SKM-1 (cell line): Measurements from ENCODE around the gene APOB.
A peak's percentile ranks its signal among the peaks of the same experiment; 100 is the strongest.

Source experiments
- DNase-seq: peaks from one replicate; lab custom pipeline; 2025; ENCODE audit not compliant: unreplicated experiment; lab: John Stamatoyannopoulos, UW

APOB gene

DNA sequence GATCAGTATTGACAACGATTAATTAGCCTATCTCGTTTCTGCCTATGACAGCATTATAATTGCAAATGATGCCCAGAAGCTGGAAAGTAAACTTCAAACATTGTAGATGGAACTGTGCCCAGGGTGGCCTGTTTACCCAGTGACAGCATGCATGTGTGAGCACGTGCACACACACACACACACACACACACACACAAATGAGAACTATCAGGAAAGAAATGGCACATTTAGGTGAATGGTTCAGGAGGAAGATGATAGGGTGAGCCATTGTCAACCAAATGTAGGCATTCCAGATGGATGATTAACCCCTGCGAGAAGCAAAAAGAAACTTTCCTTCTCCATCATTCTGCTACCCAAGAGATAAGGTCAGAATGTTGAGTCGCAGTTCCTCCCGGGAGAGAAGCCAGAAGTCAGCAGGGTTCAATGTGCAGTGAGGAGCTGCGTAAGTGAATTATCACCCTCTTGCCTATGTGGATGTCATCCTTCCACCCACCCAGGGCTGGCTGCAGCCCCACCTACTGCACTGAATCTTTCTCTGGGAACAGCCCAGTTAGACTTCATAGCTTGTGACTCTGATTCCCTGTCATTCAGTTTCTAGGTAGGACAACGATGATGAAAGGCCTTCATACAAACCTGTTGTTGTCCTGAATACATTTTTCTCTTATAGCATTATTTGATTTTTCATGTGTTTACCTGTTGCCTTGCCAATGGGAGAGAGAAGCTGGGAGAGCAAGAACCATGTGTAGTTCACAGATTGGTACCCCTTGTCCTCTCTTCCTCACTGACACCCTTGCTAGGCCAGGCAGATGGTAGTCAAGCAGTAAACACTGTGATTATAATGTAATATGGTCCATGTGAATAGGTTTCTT lies 3.5 kb upstream of the APOB start:
- no peak for DNase-seq

DNA sequence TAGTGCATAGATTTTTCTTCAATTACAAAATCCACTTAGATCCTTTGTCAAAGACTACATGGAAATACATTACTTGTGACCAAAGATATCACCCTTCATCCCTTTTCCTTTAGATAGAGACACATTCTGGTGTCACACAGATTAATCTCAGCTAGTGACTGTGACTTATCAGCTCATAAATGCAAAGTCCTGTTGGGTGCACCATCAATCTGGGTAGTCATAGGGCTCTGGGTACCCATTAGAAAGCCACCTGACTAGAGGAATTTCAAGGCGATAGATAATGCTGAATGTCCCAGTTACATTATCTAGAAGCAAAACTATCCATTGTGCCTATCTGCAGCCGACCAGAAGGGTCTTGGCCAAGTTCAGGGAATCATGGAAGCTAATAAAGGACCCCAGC lies 2.6 kb upstream of the APOB start:
- no peak for DNase-seq

DNA sequence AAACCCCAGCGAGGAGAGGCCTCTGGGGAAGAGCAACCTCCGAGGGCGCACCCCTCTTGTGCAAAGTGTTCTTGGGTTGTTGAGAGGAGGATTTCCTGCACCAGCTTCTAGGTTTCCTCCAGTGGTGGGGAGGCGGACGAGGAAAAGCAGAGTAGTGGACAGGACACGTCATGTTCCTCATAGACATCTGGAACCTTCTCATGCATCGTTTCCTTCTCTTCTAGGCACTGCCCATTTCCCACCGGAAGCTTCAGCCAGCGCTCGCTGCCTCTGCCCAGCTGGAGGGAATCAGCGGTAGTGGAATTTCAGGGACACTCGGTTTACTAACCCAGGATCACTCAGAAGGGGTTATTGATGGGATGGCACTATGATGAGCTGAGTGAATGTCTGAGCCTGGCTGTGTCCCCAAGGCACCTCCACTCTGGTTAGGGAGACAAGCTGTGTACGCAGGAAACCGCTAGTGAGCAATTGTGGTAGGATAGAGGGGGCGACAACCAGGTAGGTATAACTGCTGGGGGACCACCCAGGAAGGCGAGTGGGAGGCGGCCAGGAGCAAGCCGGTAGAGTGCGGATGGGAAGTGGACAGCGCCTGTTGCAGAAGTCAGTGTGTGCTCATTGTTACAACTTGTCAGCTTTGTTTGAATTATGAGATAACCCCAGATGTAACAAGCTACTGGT lies 960 bp upstream of the APOB start:
- no peak for DNase-seq

DNA sequence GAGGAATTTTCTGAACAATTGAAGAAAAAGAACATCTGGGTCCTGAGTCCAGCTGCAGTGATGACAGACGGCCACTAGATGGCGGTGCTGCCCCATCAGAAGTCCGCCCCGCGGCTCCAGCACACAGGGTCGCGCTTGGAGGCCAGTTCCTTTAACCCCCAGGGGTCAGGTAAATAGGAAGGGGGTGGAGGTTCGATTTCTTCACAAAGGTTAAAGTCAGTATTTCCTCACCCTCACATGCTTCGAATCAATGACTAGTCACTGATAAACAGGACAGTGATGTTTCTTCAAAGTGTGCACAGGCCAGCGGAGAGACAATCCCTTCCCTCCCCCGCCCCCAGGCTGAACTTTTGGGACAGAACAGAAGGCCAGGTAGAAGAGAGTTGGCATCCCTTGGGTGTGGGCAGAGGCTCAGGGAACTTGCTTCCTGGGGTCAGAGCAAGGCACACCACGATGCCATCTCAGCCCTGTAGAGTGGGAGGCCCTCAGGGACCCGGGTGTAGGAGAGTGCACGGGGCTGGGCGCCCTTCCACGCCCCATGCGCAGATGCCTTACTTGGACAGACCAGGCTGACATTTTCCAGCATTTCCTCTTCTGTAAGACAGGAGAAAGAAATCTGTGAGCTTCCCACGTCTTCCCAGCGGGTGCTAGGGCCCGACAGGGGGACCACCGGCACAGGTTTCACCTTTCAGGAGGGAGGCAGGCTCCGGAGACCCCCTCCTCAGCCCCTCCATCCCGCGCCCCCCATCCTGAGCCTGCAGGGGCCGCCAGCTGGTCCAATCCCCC lies 722 bp downstream of the APOB start:
- peak; percentile 18 for DNase-seq

DNA sequence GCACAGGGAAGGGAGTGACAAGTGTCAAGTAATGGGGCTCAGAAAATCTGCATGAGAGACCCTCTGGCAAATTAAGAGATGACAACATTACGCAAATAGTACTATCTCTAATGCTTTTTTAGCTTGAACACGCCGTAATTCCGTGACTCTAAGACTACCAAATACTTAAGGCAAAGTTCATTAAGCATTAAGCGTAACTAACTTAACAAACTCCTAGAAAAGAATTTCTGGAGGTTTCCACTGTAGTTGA lies 1.2 kb downstream of the APOB start:
- no peak for DNase-seq

DNA sequence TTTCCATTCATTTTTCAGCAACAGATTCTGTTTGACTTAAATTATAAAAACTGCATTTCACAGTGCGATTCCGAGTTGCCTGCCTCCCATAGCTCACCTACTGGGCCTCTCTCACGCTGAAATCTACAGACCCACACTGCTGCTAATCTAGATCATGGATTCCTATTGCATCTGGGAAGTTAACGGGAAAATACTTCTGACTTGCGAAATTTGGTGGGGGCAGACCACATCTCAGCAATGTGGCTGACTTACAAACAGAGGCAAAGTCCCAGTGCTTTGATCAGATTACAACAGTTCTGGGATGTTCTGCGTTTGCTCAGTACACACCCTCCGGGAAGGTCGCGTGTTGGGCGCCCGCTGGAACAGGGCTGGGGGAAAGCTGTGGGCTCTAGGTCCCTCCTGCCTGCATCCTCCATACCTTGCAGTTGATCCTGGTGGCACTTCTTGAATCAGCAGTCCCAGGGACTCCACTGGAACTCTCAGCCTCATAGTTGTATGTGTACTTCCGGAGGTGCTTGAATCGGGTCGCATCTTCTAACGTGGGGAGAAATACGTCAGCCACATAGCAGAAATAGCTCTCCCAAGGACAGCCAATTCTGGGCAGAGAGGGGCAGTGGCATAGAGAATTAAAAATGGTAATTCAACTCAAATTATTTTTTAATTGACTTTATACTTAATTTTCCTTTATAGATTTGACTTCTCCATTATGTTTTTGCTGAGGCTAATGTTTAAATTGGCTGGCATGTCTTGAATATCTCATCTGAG lies 1.7 kb downstream of the APOB start:
- DNase-seq = no peak

DNA sequence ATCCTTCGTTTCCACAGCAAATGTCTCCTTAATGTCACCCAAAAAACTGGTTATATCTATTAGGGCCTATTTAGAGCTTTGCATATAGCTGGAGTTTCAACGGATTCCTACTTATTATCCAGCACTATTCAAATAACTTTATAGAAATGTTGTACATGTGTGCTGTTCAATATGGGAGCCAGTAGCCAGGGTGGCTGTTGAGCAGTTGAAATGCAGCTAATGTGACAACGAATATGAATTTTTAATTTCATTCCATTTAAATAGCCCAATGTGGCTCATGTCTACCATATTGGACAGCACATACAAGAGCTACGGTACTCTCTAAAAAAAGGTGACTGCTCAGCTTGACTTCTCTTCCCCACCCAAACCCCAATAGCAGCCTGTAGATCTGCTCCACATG lies 2.4 kb downstream of the APOB start:
- DNase-seq = no peak

DNA sequence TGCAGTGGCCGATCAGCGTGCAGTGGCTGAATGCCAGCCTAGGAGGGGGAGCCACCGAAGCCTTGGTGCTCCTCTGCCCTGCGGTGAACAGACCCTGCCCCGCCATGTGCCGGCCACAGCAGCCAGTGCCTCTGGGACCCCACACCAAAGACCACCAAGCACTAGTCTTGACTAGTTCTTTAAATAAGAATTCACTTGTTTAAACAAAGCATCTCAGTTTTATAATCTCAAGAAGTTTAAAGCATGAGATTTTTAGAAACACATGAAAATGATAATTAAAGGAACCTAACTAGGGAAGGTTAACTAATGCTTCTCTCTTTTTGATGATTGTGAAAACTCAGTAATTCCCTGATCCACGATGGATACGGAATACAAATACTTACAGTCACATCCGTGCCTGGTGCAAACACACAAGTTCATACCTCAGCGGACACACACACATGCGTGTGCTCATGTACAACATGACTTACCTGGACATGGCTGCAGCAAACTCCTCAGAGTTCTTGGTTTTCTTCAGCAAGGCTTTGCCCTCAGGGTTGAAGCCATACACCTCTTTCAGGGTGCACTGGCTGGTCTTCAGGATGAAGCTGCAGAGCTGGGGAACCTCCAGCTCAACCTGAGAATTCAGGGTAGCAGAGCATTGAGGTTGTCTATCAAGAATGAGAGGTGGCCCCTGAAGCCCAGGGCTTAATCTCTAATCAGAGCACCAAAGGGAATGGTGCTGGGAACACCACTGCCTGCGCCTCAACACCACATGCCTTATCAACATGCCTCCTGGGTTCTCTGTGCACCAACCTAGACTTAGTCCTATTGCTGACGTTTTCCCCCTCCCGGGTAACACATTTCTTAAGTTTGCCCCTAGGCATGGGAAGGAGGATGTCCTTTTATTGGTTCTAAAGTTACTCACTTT lies 3.1 kb downstream of the APOB start:
- DNase-seq = no peak

DNA sequence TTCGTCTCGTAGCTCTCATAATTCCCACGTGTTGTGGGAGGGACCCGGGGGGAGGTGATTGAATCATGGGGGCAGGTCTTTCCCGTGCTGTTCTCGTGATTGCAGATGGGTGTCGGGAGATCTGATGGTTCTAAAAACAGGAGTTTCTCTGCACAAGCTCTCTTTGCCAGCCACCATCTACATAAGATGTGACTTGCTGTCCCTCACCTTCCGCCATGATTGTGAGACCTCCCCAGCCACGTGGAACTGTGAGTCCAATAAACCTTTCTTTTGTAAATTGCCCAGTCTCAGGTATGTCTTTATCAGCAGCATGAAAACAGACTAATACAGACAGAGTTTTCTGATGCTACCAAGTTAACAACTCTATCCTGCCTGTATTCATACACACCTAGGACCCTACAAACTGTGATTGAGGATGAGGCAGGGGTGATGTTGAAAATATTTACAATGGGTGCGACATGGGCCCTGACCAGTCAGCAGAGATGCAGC lies 3.9 kb downstream of the APOB start:
- DNase-seq = no peak

DNA sequence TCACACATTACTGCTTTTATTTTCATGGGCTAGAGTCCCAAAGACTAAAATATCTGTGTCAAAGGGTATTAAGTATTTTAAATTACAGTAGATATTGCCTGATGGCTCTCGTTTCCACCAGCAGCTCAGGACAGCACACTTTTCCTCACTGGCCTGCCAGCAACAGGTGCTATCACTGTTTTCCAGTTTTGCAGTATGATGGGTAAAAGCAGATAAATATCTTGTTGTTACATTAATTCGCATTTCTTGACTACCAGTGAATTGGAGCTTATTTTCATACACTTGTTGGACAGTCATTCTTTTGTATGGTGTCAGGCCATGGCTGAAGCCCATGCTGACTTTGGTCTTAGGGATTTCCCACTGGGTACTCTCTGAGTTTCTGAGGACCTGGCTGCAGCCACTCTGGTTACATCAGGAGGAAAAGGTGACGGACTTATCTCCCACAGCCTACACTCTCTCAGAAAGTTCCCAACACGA lies 4.8 kb downstream of the APOB start:
- DNase-seq = no peak

DNA sequence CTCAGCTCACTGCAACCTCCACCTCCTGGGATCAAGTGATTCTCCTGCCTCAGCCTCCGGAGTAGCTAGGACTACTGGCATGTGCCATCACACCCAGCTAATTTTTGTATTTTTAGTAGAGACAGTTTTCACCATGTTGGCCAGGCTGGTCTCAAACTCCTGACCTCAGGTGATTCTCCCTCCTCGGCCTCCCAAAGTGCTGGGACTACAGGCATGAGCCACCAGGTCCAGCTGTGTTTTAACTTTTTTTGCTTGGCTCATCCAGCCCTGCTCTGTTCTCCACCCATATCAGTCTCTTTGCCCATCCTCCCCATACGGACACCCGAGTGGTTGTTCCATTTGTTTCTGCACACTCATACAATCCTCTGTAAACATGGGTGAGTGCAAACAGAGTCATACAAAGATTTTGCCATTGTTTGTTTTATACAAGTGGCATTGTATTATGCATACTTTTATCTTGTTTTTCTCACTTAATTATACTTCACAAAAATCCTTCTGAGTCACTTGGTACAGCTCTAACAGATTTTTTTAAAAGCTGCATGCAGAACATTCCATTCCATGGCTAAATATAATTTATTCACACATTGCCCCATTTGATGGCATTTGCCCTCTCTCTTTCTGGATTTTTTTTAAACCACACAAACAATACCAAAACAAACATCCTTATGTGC lies 5.3 kb downstream of the APOB start:
- no peak for DNase-seq

DNA sequence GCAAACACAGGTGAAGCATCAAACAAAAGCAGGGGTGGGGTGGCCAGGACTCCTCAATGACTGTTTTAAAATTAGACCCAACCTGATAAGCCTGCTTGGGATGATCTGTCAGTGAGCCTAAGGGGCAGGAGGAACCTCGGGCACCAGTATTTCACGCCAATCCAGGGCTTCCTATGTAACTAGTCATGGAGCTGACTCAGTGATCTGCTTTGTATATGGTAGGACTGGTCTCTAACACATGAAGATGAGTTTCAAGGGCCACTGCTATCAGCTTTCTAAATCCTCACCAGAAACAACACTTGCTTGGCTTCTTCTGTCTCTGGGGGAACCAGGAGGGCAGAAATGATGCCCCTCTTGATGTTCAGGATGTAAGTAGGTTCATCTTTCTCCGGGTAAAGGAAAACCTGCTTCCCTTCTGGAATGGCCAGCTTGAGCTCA lies 6.2 kb downstream of the APOB start:
- no peak for DNase-seq

DNA sequence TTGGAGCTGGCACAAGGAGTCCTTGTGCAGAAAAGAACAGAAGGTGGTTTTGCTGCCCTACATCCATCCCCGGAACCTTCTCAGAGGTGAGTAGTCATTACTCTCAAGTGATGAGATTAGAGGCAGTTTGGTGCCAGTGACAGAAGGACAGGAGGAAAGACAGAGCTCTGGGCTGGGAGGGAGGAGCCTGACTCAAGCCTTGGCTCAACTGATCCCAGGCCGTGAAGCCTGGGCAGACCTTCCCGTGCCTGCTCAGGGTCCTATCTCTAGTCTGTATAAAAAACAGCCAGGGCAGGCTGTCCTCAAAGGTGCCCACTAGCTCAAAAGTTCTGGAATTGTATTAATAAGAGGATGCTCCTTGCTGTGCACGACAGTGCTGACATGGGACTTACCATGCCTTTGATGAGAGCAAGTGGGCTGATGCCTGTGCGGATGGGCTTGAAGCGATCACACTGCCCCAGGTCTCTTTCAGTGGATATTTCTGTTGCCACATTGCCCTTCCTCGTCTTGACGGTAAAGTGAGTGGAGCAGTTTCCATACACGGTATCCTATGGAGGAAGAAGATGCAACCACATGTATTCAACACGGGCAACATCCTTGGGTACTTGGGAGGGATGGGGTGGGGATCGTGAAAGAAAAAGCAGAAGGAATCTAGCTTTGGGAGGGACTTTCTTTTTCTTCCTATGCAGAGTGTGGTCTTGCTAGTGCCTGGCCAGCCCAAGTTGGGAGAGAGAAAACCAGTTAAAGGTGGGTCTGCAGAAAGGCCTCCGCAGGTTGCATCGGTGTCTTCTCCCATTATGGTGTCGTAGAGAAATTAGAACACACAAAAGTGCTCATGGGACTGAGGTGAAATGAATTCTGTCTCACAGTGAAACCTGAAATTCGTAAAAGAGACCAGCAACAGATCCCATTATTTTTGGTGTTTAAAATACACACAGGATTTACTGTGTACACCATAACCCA lies 6.9 kb downstream of the APOB start:
- no peak for DNase-seq

DNA sequence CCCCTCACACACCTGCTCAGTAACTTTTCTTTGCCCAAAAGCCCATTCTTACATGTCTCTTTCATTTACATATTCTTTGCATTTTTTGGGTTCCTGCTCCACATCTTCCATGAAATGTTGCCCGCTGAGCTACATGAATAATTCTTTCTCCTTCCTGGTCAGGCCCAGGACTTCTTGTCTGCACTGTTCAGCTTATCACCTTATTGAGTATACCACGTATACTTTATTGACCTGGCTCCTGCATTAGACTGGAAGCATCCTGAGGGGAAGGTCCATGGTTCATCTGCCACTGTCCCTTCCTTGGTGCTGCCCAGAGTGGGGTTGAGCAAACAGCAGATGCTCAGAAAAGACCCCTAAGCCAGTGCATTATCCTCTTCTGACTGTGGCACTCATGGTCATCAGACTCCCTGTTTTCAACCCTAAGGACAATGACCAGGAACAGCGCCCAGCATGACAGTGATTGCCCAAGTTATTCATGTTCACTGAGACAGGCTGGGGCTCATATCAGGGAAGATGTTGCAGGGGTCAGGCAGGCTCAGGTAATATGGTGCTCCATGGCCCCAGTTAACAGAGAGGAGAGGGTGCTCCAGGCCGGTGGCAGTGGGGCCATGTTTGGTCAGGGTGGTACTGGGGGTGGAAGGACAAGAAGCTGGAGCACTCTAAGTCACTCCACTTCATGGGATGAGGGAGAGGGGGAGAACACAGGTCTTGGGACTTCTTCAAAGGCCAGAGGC lies 7.7 kb downstream of the APOB start:
- no peak for DNase-seq

DNA sequence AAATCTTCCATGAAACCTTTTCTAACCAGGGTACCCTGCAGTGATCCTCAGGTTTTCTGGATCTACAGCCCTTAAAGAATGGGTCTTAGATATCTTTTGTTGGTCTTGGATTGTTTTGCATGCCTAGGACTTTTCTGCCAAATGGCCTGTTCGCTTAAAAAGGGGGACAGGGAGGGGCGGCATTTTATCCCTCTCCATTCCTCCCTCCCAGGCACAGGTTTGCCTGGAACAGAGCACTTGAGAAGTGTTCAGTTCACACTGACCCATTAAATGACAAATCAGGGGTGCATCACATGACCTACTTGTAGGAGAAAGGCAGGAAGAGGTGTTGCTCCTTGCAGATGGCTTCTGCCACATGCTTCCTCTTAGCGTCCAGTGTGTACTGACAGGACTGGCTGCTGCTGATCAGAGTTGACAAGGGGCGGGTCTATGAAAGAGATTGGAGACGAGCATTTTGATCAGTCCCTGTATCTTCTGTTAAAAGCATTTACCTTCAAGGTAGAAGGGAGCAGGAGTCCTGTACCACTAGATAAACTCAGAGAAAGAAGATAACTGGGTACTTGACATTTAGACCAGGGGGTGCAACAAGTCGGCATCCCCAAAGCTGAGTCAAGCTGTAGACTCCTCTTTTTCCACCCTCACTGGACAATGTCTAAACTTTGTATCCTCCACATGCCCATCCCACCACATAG lies 8.4 kb downstream of the APOB start:
- no peak for DNase-seq

DNA sequence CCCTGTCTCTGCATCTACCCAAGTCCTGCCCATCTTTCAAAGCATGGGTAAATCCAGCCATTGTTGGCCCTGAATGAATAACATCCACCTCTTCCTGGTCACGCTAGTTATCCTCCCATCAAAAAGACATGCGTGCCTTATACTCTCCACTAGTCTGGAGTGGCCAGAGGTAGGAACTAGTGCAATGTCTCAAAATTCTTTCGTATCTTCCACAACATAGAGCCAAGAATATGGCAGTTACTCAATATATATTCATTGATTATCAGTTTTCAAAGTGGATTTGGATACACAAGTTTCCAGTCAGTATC lies 8.9 kb downstream of the APOB start:
- no peak for DNase-seq
